Coronary artery (tissue), 2 donors: ENCODE results near the gene VWA5A.

Source experiments
- DNase-seq: peaks from one replicate; pipeline ENCODE4 v3.0.0-alpha.2; 2017; ENCODE audit warnings: low spot score
- H3K27ac ChIP-seq, 2 donors: fragments of 200-600 bp; sonication (generic); one replicate each; pipeline ENCODE4 v1.5.1; 2016 to 2019
- H3K4me3 ChIP-seq: fragments of 200-600 bp; sonication (generic); 2 replicates; pipeline ENCODE4 v1.5.1; 2016; ENCODE audit warnings: mild to moderate bottlenecking, moderate library complexity
- TF ChIP-seq, protein P1 (sequence below): fragments of 200-600 bp; sonication (generic); IDR thresholded peaks from one replicate; pipeline ENCODE4 v1.5.1; 2019; ENCODE audit warnings: antibody characterized with exemption

The VWA5A gene

DNA sequence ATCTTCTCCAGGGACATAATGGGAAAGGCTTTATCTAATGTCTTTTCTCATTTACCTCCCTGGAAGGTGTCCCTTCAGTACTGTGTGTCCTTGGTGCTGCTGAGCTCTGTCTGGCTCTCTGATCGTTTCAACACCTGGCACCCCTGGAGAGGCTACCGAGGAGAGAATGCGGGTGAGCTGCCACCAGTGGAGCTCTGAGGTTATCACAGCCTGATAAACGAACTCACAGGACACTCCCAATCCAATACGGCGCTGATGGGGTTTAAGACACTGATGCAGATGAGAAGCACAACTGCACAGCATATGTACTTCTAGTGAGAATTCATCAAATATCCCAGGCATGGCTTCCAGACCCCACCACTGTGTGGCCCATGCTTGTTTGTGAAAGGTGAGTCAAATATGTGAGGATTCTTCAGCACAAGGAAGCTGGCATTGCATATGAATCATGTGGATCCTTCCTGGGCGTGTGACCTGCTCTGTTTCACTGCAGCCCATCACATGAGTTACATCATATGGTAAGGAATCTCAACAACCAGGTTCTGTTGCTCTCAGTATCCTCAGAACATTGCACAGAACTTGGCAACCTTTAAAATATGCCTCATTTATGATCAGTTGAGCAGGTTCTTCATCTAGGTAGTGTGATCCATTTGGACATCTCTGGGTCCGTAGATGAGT, 34.8 kb upstream of the VWA5A start:
- TF ChIP-seq, protein P1, sequence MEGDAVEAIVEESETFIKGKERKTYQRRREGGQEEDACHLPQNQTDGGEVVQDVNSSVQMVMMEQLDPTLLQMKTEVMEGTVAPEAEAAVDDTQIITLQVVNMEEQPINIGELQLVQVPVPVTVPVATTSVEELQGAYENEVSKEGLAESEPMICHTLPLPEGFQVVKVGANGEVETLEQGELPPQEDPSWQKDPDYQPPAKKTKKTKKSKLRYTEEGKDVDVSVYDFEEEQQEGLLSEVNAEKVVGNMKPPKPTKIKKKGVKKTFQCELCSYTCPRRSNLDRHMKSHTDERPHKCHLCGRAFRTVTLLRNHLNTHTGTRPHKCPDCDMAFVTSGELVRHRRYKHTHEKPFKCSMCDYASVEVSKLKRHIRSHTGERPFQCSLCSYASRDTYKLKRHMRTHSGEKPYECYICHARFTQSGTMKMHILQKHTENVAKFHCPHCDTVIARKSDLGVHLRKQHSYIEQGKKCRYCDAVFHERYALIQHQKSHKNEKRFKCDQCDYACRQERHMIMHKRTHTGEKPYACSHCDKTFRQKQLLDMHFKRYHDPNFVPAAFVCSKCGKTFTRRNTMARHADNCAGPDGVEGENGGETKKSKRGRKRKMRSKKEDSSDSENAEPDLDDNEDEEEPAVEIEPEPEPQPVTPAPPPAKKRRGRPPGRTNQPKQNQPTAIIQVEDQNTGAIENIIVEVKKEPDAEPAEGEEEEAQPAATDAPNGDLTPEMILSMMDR: no peak
- H3K27ac ChIP-seq: no peak overlapping the region
- H3K4me3 ChIP-seq: no peak overlapping the region
- DNase-seq: no peak

DNA sequence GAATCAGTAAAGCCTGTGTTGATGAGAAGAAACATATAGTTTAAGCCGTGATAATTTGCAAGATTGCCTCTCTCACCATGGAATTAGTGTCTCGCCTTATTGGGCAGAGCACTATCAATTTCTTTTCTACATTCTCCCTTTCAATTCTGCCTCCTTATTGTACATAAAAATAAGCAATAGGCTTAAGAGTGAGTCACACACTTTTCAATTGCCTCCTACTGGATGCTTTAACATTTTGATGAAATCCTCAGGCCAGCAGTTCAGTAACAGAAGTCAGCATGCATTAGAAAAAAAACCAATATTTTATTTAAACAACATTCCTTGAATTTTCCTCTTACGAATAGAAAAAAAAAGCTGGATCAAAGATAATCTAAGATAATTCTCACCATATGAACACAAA, 33.8 kb upstream of the VWA5A start:
- TF ChIP-seq, protein P1: no peak
- DNase-seq: no peak
- Histone ChIP-seq H3K4me3 (no peak overlapping the region), H3K27ac (no peak overlapping the region)

DNA sequence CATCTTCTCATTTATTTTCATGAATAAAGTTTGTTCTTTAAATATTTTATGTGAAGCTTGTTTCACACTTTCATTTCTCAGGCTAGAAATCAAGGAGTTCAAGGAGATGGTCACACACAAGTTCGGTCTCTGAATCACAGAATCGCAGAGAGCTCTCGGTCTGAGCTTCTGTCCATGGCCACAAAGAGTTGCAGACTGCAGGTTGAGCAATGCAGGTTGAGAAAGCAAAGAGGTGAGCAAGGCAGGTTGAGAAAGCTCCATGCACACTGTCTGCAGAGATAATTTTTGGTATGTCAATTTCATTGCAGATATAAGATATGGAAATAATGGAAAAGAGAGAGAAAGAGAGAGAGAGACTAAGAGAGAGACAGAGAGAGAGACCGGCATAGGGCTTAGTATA, 32.9 kb upstream of the VWA5A start:
- TF ChIP-seq, protein P1: no peak
- Histone ChIP-seq H3K27ac (no peak overlapping the region), H3K4me3 (no peak overlapping the region)
- DNase-seq: no peak

DNA sequence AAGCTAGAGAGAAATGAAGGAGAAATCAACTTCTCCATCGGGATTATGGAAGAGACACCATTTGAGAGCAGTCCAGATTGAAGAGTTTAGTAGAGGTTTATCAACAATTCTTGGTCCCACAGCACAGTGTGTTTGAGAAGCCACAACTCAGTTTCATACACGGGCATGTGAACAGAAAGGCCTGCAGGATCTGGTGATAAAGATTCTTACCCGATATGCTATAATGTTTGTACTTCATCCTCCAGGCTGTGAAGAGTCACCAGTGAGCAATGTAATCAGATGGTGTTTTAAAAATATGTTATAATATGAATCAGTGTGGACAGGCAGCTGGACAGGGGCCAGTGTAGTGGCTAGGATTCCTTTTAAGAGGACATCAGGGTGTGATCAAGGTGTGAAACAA, 29.7 kb upstream of the VWA5A start:
- no peak for DNase-seq
- no peak overlapping the region for H3K27ac ChIP-seq
- H3K4me3 ChIP-seq: no peak overlapping the region
- TF ChIP-seq, protein P1: no peak

DNA sequence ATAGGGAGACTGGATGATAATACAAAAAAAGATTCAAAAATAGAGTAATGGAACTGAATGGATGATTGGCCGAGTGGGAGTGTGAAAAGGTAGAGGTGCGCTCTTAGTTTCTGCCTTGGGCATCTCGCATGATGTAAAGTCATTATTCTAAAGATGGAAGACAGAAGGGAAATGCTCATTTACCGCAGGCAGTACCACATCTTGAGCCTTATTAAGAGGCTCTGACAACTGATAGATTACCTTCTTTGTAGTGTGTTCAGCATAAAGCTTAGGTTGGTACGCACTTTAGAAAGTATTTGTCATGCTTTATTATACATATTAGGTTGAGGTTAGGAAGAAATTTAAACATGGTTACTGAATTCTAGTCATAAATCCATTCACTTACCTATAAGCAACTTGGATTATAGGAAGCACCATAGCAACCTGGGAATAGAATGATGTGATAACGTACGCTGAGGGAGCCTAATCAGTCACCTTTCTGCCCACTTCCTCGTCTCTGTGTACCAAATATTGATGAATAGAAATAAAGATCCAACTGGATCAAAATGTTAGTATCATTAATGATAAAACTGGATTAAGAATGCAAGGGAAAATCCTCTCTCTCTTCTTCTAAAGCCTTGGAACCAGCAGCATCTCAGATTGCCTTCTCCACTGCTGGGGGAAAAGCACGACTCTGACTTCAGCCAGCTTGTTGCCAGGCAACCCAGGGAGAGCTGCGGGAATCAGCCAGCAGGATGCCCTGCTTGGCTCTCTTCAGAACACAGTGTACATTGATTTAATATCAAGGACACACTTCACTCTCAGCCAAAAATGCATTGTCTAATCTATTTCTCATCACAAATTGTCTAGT, 29.0 kb upstream of the VWA5A start:
- TF ChIP-seq, protein P1: no peak
- H3K4me3 ChIP-seq: no peak overlapping the region

DNA sequence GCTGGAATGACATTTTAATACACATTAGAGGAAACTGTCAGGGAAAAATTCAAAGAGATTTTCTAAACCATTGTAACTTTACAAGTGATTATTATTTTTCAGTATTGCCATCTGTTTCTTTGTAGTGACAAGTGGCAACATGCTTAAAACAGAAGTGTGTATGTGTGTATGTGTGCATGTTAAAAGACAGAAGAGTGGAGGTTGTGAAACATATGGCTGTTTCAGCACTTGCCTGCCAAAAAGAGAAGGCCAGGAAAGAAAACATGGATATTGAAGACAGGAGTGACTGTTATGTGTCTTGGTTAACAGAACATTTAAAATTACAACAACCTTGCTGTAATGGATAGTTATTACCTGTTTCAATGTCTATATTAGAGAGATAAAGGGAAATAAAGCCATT, 24.3 kb upstream of the VWA5A start:
- Histone ChIP-seq H3K4me3 (no peak overlapping the region), H3K27ac (no peak overlapping the region)
- TF ChIP-seq, protein P1: no peak
- DNase-seq: no peak

More for the DNA sequence above, 29.0 kb upstream of the VWA5A start:
- no peak for DNase-seq
- no peak overlapping the region for H3K27ac ChIP-seq

DNA sequence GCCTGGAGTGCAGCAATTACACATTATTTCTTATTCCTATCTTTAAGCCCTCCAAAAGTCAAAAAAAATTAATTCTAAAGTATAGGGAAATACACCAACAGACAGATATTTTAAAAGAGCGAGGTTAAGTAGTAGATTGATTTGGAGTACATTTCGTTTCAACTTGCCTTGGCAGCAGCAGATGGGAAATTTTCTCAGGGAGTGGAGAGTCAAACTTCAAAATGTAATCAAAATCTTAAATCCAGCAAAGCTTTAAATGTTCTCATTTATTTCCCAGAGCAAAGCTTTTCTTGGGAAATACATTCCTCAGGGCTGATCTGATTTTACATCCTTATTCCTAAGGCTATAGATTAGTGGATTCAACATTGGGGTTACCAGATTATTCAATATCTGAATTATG, 21.9 kb upstream of the VWA5A start:
- no peak for DNase-seq
- TF ChIP-seq, protein P1: no peak
- H3K4me3 ChIP-seq: no peak overlapping the region
- H3K27ac ChIP-seq: no peak overlapping the region
